ENCODE data around the gene CYFIP1. TPM values are rescaled to one million over a fixed set of nuclear protein-coding genes. Genes with fewer than 3 reads are reported as not detected.

CYFIP1 gene
- total and polyA plus RNA-seq, 7 donors: 9.1 to 43.0 (median 23.3) TPM

- 32 to 42% (median 39%) methylated on average over 2 of the region's 2 CpGs for WGBS, 3 donors
- no peak for DNase-seq
These were observed 134.8 kb downstream of the CYFIP1 start for GRCh38 chr15:22845289-22845900.

GRCh38 chr15:22844421-22845288, 135.5 kb downstream of the CYFIP1 start:
- DNase-seq: no peak
- peaks cover 0 to 56% of the 10 kb centered on the region in 2 donors for H3K36me3 ChIP-seq (ENCODE audit: insufficient read depth in 1 of 2, low read depth in 1 of 2)
- TF ChIP-seq, protein P1, sequence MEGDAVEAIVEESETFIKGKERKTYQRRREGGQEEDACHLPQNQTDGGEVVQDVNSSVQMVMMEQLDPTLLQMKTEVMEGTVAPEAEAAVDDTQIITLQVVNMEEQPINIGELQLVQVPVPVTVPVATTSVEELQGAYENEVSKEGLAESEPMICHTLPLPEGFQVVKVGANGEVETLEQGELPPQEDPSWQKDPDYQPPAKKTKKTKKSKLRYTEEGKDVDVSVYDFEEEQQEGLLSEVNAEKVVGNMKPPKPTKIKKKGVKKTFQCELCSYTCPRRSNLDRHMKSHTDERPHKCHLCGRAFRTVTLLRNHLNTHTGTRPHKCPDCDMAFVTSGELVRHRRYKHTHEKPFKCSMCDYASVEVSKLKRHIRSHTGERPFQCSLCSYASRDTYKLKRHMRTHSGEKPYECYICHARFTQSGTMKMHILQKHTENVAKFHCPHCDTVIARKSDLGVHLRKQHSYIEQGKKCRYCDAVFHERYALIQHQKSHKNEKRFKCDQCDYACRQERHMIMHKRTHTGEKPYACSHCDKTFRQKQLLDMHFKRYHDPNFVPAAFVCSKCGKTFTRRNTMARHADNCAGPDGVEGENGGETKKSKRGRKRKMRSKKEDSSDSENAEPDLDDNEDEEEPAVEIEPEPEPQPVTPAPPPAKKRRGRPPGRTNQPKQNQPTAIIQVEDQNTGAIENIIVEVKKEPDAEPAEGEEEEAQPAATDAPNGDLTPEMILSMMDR (IDR thresholded peaks at IDR 0.05): no peak
- peak overlapping the region; percentile 64 for H3K27ac ChIP-seq
- ATAC-seq: peak; percentile 50 to 83 (median 77)
- no peaks in the 10 kb centered on the region for H3K9me3 ChIP-seq
- WGBS, 3 donors: 75 to 88% (median 79%) methylated on average over 19 of the region's 19 CpGs
- intact Hi-C loops (cut with DNase I): loop anchor here in 1 of 2 donors (2.0 to 5.0 kb wide), 2 partner anchors 42 to 193 kb away; partner anchors contain the start of gene TUBGCP5
- H3K4me3 ChIP-seq: no peak overlapping the region
- peaks cover 30% of the 10 kb centered on the region for H3K4me1 ChIP-seq
- no peaks in the 10 kb centered on the region for H3K27me3 ChIP-seq (ENCODE audit: insufficient read depth in 3 of 3, low read length in 2 of 3)

More at GRCh38 chr15:22845289-22845900, 134.8 kb downstream of the CYFIP1 start:
- Histone ChIP-seq H3K4me1 (peaks cover 23% of the 10 kb centered on the region), H3K4me3 (peak overlapping the region; percentile 23), H3K9me3 (no peaks in the 10 kb centered on the region), H3K27me3 (ENCODE audit: insufficient read depth in 3 of 3, low read length in 2 of 3) (no peaks in the 10 kb centered on the region), H3K27ac (peak overlapping the region; percentile 64), H3K36me3 (ENCODE audit: insufficient read depth in 1 of 2, low read depth in 1 of 2) (peaks cover 0 to 62% of the 10 kb centered on the region in 2 donors)
- peak; percentile 75 to 91 (median 82) for ATAC-seq
- intact Hi-C loops (cut with DNase I): loop anchor here in 1 of 2 donors (2.0 to 5.0 kb wide), 2 partner anchors 41 to 192 kb away; partner anchors contain the start of gene TUBGCP5
- TF ChIP-seq, protein P1 (IDR thresholded peaks at IDR 0.05): no peak

DNA sequence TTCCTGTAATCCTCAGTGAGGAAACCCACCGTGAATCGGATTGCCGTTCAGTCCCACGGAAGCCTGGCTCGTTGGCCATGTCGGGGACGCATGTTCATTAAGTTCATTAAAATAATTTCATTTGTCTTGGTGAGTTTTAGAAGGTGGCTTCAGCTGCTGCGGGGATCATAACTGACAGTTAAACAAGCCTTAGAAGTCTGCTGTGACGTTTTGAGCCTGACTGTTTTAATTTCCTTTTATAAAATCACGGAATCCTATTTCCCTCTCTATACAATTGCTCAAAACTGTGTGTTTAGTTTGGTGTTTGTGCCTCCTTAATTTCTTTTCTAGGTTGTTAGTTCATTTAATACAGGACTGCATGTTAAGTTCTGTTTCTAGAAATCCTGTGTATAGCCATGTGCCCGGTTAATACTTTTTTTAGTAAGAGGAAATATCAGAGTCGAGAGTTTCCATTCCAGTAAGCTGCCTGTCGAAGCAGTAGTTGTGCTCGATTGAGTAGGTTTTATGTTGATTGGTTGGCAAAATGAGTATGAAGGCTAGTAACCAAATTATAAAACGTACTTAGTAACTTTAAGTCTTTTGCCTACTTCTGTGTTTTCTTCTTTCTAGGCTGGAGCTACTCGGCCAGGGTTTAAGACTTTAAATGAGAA, 141.0 kb downstream of the CYFIP1 start:
- DNase-seq: no peak
- H3K4me1 ChIP-seq: peaks cover 17% of the 10 kb centered on the region
- 1% methylated on average over 16 of the region's 16 CpGs for WGBS, 3 donors
- intact Hi-C loops (cut with DNase I): loop anchor here (2.0 to 10.0 kb wide), 2 partner anchors 52 to 54 kb away; partner anchors contain the start of gene NIPA1 (in 2 of the 2)
- peak overlapping the region; percentile 95 for H3K27ac ChIP-seq
- TF ChIP-seq, protein P1 (IDR thresholded peaks at IDR 0.05): no peak
- no peaks in the 10 kb centered on the region for H3K27me3 ChIP-seq (ENCODE audit: insufficient read depth in 3 of 3, low read length in 2 of 3)
- H3K36me3 ChIP-seq (ENCODE audit: insufficient read depth in 1 of 2, low read depth in 1 of 2): peaks cover 0 to 25% of the 10 kb centered on the region in 2 donors
- no peak for ATAC-seq
- H3K4me3 ChIP-seq: peak overlapping the region; percentile 84
- H3K9me3 ChIP-seq: no peaks in the 10 kb centered on the region

DNA sequence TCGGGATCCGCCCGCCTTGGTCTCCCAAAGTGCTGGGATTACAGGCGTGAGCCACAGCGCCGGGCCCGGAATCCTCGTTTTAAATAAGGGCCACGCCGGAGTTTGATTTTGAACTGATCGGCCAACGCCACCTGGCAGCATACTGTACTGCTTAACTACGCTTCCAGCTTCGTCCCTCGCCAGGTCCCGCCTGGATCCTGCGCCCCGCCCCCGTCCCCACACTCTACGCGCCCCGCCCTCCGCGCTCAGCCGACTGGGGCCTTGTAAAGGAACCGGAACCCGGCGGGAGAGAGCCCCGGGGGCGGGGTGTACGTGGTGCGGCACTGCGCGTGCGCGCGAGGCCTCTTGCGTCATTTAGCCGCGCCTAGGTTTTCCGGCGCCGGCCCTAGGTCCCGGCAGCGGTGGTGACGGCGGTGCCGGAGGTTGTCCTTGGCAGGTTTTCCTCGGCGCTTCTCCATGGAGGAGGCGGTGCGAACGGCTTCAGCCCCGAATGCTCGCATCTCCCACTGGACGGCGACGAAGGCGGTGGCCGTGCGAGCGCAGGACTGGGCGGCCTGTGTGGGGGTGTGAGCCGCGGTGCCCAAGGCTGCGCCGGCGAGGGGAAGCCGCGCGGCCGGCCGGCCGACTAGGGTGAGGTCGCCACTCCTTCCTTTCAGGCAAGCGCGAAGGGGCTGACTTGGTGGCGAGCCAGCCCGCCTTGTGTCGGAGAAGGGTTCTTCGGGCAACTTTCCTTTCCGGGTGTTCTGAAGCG, 141.7 kb downstream of the CYFIP1 start, which contains the start of gene NIPA2:
NIPA2 (plus strand) TSS at position 375 of the 751 bp plus-strand sequence. CDS start 13,066 bp downstream, outside the sequence.
- intact Hi-C loops (cut with DNase I): loop anchor here (2.0 to 10.0 kb wide), 2 partner anchors 52 to 54 kb away; partner anchors contain the start of gene NIPA1 (in 2 of the 2)
- ATAC-seq (peak; percentile 98 to 99 (median 98)), DNase-seq (peak; percentile 98 to 99)

More for the DNA sequence above, 141.7 kb downstream of the CYFIP1 start, which contains the start of gene NIPA2:
- TF ChIP-seq, protein P1 (IDR thresholded peaks at IDR 0.05): no peak
- Histone ChIP-seq H3K27me3 (ENCODE audit: insufficient read depth in 3 of 3, low read length in 2 of 3) (no peaks in the 10 kb centered on the region), H3K36me3 (ENCODE audit: insufficient read depth in 1 of 2, low read depth in 1 of 2) (peaks cover 0 to 20% of the 10 kb centered on the region in 2 donors), H3K4me1 (peaks cover 17% of the 10 kb centered on the region), H3K4me3 (peak within 1 kb of the TSS; percentile 84), H3K9me3 (no peaks in the 10 kb centered on the region), H3K27ac (peak within 1 kb of the TSS; percentile 95)
- WGBS, 3 donors: 0% methylated on average over 80 to 83 of the region's 83 CpGs
